ENCODE results near the gene ZNF682.

DNA sequence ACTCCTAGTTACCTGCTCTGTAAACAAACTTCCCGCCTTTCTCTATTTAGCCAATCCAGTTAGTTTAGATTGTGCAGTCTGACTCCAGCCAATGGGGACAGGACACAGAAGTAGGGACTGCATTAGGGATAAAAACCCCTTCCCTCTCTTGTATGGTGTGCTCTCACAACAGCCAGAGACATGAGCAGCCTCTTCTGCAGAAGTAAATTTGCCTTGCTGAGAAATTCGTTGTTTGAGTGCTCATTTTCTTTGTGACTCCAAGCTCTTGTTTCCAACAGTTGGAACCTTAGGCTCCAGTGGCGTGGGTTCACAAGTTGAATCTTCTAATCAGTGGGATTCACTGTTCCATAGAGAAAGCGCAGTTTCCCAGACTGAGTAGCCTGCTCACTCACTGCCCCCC, 72.4 kb downstream of the ZNF682 start:
- TF ChIP-seq FOSL1 (IDR thresholded peaks at IDR 0.05; ENCODE audit: insufficient read depth, low read depth, low read length) (no peak), EP300 (IDR thresholded peaks at IDR 0.05; ENCODE audit: borderline replicate concordance in 1 of 2, low read depth in 2 of 2, low read length in 2 of 2) (no peak), ASH2L (IDR thresholded peaks at IDR 0.05; ENCODE audit: low read length) (no peak), RNF2 (IDR thresholded peaks at IDR 0.05; ENCODE audit: borderline replicate concordance, low read depth, low read length, missing control alignments, poor library complexity, severe bottlenecking) (no peak), JUND (IDR thresholded peaks at IDR 0.05; ENCODE audit: low read length) (no peak), POLR2AphosphoS5 (IDR thresholded peaks at IDR 0.05; ENCODE audit: low read depth, low read length) (no peak)
- TF ChIP-seq, protein P1, sequence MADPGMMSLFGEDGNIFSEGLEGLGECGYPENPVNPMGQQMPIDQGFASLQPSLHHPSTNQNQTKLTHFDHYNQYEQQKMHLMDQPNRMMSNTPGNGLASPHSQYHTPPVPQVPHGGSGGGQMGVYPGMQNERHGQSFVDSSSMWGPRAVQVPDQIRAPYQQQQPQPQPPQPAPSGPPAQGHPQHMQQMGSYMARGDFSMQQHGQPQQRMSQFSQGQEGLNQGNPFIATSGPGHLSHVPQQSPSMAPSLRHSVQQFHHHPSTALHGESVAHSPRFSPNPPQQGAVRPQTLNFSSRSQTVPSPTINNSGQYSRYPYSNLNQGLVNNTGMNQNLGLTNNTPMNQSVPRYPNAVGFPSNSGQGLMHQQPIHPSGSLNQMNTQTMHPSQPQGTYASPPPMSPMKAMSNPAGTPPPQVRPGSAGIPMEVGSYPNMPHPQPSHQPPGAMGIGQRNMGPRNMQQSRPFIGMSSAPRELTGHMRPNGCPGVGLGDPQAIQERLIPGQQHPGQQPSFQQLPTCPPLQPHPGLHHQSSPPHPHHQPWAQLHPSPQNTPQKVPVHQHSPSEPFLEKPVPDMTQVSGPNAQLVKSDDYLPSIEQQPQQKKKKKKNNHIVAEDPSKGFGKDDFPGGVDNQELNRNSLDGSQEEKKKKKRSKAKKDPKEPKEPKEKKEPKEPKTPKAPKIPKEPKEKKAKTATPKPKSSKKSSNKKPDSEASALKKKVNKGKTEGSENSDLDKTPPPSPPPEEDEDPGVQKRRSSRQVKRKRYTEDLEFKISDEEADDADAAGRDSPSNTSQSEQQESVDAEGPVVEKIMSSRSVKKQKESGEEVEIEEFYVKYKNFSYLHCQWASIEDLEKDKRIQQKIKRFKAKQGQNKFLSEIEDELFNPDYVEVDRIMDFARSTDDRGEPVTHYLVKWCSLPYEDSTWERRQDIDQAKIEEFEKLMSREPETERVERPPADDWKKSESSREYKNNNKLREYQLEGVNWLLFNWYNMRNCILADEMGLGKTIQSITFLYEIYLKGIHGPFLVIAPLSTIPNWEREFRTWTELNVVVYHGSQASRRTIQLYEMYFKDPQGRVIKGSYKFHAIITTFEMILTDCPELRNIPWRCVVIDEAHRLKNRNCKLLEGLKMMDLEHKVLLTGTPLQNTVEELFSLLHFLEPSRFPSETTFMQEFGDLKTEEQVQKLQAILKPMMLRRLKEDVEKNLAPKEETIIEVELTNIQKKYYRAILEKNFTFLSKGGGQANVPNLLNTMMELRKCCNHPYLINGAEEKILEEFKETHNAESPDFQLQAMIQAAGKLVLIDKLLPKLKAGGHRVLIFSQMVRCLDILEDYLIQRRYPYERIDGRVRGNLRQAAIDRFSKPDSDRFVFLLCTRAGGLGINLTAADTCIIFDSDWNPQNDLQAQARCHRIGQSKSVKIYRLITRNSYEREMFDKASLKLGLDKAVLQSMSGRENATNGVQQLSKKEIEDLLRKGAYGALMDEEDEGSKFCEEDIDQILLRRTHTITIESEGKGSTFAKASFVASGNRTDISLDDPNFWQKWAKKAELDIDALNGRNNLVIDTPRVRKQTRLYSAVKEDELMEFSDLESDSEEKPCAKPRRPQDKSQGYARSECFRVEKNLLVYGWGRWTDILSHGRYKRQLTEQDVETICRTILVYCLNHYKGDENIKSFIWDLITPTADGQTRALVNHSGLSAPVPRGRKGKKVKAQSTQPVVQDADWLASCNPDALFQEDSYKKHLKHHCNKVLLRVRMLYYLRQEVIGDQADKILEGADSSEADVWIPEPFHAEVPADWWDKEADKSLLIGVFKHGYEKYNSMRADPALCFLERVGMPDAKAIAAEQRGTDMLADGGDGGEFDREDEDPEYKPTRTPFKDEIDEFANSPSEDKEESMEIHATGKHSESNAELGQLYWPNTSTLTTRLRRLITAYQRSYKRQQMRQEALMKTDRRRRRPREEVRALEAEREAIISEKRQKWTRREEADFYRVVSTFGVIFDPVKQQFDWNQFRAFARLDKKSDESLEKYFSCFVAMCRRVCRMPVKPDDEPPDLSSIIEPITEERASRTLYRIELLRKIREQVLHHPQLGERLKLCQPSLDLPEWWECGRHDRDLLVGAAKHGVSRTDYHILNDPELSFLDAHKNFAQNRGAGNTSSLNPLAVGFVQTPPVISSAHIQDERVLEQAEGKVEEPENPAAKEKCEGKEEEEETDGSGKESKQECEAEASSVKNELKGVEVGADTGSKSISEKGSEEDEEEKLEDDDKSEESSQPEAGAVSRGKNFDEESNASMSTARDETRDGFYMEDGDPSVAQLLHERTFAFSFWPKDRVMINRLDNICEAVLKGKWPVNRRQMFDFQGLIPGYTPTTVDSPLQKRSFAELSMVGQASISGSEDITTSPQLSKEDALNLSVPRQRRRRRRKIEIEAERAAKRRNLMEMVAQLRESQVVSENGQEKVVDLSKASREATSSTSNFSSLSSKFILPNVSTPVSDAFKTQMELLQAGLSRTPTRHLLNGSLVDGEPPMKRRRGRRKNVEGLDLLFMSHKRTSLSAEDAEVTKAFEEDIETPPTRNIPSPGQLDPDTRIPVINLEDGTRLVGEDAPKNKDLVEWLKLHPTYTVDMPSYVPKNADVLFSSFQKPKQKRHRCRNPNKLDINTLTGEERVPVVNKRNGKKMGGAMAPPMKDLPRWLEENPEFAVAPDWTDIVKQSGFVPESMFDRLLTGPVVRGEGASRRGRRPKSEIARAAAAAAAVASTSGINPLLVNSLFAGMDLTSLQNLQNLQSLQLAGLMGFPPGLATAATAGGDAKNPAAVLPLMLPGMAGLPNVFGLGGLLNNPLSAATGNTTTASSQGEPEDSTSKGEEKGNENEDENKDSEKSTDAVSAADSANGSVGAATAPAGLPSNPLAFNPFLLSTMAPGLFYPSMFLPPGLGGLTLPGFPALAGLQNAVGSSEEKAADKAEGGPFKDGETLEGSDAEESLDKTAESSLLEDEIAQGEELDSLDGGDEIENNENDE (IDR thresholded peaks at IDR 0.05; ENCODE audit: insufficient replicate concordance, low read length): no peak
- TF ChIP-seq, protein P2, sequence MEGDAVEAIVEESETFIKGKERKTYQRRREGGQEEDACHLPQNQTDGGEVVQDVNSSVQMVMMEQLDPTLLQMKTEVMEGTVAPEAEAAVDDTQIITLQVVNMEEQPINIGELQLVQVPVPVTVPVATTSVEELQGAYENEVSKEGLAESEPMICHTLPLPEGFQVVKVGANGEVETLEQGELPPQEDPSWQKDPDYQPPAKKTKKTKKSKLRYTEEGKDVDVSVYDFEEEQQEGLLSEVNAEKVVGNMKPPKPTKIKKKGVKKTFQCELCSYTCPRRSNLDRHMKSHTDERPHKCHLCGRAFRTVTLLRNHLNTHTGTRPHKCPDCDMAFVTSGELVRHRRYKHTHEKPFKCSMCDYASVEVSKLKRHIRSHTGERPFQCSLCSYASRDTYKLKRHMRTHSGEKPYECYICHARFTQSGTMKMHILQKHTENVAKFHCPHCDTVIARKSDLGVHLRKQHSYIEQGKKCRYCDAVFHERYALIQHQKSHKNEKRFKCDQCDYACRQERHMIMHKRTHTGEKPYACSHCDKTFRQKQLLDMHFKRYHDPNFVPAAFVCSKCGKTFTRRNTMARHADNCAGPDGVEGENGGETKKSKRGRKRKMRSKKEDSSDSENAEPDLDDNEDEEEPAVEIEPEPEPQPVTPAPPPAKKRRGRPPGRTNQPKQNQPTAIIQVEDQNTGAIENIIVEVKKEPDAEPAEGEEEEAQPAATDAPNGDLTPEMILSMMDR (IDR thresholded peaks at IDR 0.05; ENCODE audit: control extremely low read depth in 1 of 3, insufficient read depth in 1 of 3, low read depth in 1 of 3, low read length in 3 of 3): no peak
